ENCODE data around the gene C3orf80.
"Not testable (repeated sequence)": the region's sequence is repeated elsewhere in the genome, so short reads cannot be mapped to it uniquely, and the experiment has no call there.

C3orf80 gene

GRCh38 chr3:160217675-160218074 is 7.5 kb upstream of the C3orf80 start:
- FAIRE-seq = no peak

- FAIRE-seq = no peak
Observed at GRCh38 chr3:160218136-160218535, 7.1 kb upstream of the C3orf80 start.

DNA sequence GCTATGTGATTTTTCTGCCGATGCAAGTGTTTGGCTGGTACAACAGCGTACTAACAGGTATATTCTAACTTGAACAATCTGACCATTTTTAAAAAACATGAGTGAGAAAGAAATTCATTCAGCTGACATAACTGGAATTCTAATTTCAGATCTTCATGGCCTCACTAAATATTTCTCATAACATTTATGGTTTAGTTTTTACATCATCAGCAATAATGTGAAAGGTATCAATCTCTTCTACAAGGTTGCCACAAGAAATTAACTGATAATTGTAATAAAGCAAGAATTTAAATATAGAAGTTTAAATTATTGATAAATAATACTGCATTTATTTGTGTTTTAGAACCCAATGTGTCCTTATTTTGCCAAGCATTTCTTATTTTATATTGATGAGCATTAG is 5.2 kb upstream of the C3orf80 start:
- no peak for FAIRE-seq

DNA sequence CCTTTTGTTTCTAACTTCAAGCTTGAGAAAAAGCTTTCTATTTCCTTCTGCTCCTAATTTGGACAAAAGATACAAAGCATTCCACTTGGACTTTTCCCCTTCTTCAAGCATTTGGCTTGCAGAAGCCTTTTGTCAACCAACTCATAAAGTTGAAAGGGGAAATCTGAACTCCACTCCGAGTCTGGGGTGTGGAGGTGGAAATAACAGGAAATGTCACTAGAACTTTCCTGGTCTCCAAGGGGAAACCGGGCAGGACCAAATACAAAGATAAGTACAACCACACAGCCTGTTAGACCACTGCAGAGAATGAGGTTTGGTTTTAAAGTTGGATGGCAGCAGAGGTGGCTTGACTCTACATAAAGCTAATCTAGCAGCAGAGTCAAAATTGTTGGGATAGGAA is 4.2 kb upstream of the C3orf80 start:
- no peak for FAIRE-seq

GRCh38 chr3:160224256-160224655 is 966 bp upstream of the C3orf80 start:
- FAIRE-seq = no peak

DNA sequence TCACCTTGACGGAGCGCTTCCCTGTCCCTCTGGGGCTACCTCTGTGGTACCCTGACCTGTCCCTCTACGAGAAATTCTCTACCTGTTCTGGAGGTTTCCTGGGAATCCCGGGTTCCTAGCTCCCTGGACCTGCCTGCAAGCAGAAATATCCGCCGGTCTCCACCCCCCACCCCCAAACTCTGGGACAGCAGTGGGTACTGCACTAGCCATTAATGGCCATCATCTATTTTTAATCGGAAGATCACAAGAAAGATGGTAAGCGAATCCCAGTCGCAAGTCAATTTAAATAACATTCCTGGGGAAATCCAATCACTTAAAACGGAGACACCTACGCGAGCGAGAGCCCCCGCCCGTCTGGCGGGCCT is 429 bp upstream of the C3orf80 start:
- no peak for FAIRE-seq

- no peak for FAIRE-seq
Observed at GRCh38 chr3:160226026-160226907, 1.0 kb downstream of the C3orf80 start.

DNA sequence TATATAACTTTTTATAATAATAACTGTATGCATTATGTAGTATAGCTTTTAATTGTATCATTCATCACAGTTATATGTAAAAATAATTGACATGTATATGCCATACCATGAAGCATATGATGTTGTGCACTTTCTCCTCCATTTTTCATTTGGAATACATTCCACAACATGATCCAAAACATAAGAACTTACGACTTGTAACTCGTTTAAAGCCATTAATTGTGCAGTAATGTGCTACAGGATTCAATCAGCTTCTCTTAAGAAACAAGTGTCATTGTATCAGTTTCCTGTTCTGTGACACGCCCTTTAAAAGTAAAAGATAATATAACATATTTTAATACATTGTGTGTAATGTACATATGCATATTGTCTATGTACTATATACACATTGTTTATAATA is 2.2 kb downstream of the C3orf80 start:
- no peak for FAIRE-seq

GRCh38 chr3:160232014-160232413 is 6.8 kb downstream of the C3orf80 start:
- no peak for FAIRE-seq

DNA sequence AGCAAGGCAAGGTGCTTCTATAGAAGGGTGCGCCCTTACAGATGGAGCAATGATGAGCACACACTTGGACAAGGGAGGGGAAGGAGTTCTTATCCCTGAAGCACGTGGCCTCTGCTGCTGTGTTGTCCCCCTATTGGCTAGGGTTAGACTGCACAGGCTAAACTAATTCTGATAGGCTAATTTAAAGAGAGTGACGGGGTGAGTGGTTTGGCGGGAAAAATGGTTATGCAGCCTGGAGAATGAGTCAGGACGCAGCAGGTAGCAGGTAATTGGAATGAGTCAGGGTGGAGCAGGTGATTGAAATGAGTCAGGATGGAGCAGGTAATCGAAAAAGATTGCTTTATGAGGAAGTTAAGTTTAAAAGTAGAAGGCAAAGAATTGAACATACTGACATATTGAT is 15.5 kb downstream of the C3orf80 start:
- FAIRE-seq = not testable (repeated sequence)

GRCh38 chr3:160245261-160245800 is 20.1 kb downstream of the C3orf80 start:
- FAIRE-seq = no peak

DNA sequence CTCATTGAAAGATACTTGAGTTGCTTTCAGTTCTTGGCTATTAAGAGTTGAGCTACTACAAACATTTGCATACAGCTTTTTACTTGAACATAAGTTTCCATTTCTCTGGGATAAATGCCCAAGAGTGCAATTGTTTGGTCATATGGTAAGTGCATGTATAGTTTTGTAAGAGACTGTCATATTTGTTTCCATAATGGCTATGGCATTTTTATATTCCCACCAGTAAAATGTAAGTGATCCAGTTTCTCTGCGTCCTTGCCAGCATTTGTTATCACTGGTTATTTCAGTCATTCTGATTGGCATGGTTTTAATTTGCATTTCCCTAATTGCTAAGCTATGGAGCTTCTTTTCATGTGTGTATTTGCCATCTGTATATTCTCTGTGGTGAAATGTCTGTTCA is 22.5 kb downstream of the C3orf80 start:
- no peak for FAIRE-seq

DNA sequence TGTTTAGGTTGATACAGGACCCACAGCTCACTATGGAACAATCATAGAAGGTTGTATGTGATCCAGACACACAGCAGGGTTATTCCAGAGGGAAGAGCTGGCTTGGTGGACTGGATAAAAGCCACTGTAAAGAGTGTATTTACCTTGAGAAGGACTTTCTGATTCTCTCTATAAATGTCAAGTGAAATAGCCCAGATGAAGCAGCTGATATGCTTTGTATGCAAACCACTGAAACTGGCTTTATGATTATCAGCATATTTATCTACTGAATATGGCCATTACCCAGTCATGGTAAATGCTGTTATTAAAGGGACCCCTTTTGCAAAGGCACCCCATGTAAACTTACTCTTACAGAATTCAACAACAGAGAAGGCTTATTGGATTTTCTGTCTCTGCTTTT is 28.1 kb downstream of the C3orf80 start:
- no peak for FAIRE-seq

DNA sequence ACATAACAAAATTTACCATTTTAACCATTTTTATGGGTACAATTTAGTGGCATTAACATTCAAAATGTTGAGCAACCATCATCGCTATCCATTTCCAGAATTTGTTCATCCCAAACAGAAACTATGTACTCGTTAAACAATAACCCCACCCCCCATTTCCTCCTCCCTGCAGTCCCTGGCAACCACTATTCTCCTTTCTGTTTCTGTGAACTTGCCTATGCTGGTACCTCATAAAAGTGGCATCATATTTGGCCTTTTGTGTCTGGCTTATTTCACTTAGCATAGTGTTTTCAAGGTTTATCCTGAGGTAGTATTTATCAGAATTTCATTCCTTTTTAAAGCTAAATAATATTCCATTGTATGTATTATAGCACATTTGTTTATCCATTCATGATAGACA is 32.4 kb downstream of the C3orf80 start:
- no peak for FAIRE-seq

DNA sequence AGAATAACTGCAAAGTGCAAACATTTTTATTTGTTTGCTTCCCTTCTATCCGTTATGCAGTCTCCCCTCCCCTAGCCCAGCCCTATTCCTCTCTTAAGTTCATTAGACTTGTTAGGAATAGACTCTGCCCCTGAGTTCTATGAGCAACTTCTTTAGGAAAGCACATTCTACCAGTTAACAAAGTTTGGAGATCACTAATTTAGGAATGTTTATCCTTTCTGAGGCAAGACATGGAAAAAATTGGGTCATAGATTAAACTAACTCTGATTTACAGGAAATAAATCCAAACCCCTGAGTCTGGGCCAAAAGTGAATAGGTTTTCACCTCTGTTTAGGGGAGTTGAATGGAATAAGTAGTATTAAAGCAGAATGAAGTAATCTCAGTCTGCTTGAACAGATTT is 34.4 kb downstream of the C3orf80 start:
- no peak for FAIRE-seq

DNA sequence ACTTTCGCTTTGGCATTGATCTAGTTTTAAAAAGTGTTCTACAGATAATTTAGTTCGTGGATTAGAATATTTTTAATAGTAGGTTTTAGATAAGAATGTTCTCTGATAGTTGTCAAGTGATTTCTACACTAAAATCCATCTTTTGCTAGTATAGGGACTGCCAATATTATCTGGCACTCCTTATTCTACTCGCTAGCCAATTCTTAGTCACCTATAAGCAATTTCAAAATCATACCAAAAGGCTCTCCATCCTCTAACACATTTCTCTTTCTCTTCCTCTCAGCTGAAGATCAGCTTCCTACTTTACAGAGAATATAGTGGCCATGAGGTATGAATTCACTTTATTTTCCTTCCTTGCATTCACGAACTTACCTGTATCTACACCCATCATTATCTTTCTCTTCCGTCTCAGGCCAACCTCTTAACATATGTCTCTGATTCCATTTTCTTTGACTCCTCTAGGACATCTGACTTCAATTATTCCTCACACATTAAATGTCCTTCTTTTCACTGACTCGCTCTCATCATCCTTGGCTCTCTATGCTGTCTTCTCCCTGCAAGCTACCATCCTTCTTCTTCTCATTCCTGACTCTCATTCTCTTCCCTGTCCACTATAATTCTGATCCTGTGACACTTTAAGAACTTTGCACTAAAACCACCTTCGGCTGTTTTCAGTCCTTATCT is 35.5 kb downstream of the C3orf80 start:
- no peak for FAIRE-seq

GRCh38 chr3:160265088-160265487 is 39.9 kb downstream of the C3orf80 start:
- FAIRE-seq = no peak
